Immature natural killer cell (primary cell): ENCODE data around the gene OR52W1. TPM values are rescaled to one million over a fixed set of nuclear protein-coding genes. Genes with fewer than 3 reads are reported as not detected.

Experiments
- DNase-seq, 3 donors: peaks; one replicate each; pipeline ENCODE4 v3.0.0; 2022; ENCODE audit warnings: mixed read lengths in 1 of 3
- H3K27ac Mint-ChIP-seq, 6 donors: one replicate each; pipeline ENCODE4 v1.8.0; 2020; ENCODE audit warnings: mixed read lengths in 6 of 6, mild to moderate bottlenecking in 5 of 6, inconsistent platforms in 4 of 6, moderate library complexity in 3 of 6
- H3K27me3 Mint-ChIP-seq, 3 donors: one replicate each; pipeline ENCODE4 v1.8.0; 2020 to 2021; ENCODE audit warnings: low read depth in 3 of 3, mild to moderate bottlenecking in 3 of 3, mixed read lengths in 3 of 3, moderate library complexity in 3 of 3, inconsistent platforms in 1 of 3
- H3K36me3 Mint-ChIP-seq, 3 donors: one replicate each; pipeline ENCODE4 v1.8.0; 2020; ENCODE audit warnings: mixed read lengths in 3 of 3, inconsistent platforms in 2 of 3, mild to moderate bottlenecking in 2 of 3
- H3K4me1 Mint-ChIP-seq, 2 donors: one replicate each; pipeline ENCODE4 v1.8.0; 2020; ENCODE audit warnings: inconsistent platforms in 2 of 2, mild to moderate bottlenecking in 2 of 2, mixed read lengths in 2 of 2, moderate library complexity in 1 of 2
- H3K4me3 Mint-ChIP-seq, 5 donors: one replicate each; pipeline ENCODE4 v1.8.0; 2020; ENCODE audit warnings: mild to moderate bottlenecking in 5 of 5, mixed read lengths in 5 of 5, inconsistent platforms in 3 of 5, moderate library complexity in 3 of 5
- H3K9me3 Mint-ChIP-seq, 6 donors: one replicate each; pipeline ENCODE4 v1.8.0; 2020; ENCODE audit warnings: mild to moderate bottlenecking in 6 of 6, mixed read lengths in 6 of 6, inconsistent platforms in 4 of 6, moderate library complexity in 3 of 6
- polyA plus RNA-seq, 3 donors: library from polyadenylated mRNA; unstranded; fragments of 300-500 nt; fragmentation: Illumina TruSeq; gene quantifications; one replicate each; pipeline ENCODE4 v1.2.3, GENCODE V29; 2021

The OR52W1 gene
- not detected for polyA plus RNA-seq

- peaks cover 2 to 4% (median 3%) of the 10 kb centered on the region in 3 donors for H3K27me3 Mint-ChIP-seq
- no peak for DNase-seq
- peak within 1 kb of the TSS; percentile 28 to 91 (median 86) for H3K27ac Mint-ChIP-seq
- H3K4me3 Mint-ChIP-seq: peak within 1 kb of the TSS in 2 of 5 donors; percentile 38 to 73
- peaks cover 0 to 2% (median 0%) of the 10 kb centered on the region in 6 donors for H3K9me3 Mint-ChIP-seq
- peaks cover 83 to 91% of the 10 kb centered on the region in 2 donors for H3K4me1 Mint-ChIP-seq
- H3K36me3 Mint-ChIP-seq: peaks cover 0 to 6% (median 0%) of the 10 kb centered on the region in 3 donors
Observed at GRCh38 chr11:6199174-6199810, at the start of gene OR52W1. Gene OR52W1 (plus strand): TSS chr11:6199224. CDS start chr11:6199224, 0 bp downstream.

- peaks cover 0 to 6% (median 0%) of the 10 kb centered on the region in 6 donors for H3K9me3 Mint-ChIP-seq
- H3K27ac Mint-ChIP-seq: no peak overlapping the region
- no peak overlapping the region for H3K4me3 Mint-ChIP-seq
- no peaks in the 10 kb centered on the region for H3K4me1 Mint-ChIP-seq
- no peak for DNase-seq
- peaks cover 0 to 11% (median 0%) of the 10 kb centered on the region in 3 donors for H3K27me3 Mint-ChIP-seq
- H3K36me3 Mint-ChIP-seq: no peaks in the 10 kb centered on the region
Observed at GRCh38 chr11:6151117-6151516, 47.9 kb upstream of the OR52W1 start.

- H3K4me1 Mint-ChIP-seq: no peaks in the 10 kb centered on the region
- no peak overlapping the region for H3K4me3 Mint-ChIP-seq
- H3K27me3 Mint-ChIP-seq: peaks cover 0 to 11% (median 3%) of the 10 kb centered on the region in 3 donors
- H3K27ac Mint-ChIP-seq: no peak overlapping the region
- H3K36me3 Mint-ChIP-seq: no peaks in the 10 kb centered on the region
- H3K9me3 Mint-ChIP-seq: peaks cover 0 to 6% (median 0%) of the 10 kb centered on the region in 6 donors
- no peak for DNase-seq
Observed at GRCh38 chr11:6152126-6152525, 46.9 kb upstream of the OR52W1 start.

GRCh38 chr11:6156628-6157359 lies 42.2 kb upstream of the OR52W1 start:
- Mint-ChIP-seq H3K9me3 (peaks cover 0 to 2% (median 0%) of the 10 kb centered on the region in 6 donors), H3K27me3 (peaks cover 0 to 10% (median 4%) of the 10 kb centered on the region in 3 donors), H3K27ac (no peak overlapping the region), H3K4me3 (no peak overlapping the region), H3K4me1 (no peaks in the 10 kb centered on the region), H3K36me3 (no peaks in the 10 kb centered on the region)
- DNase-seq: no peak

- Mint-ChIP-seq H3K4me1 (no peaks in the 10 kb centered on the region), H3K4me3 (no peak within 1 kb of the TSS), H3K9me3 (peaks cover 0 to 4% (median 0%) of the 10 kb centered on the region in 6 donors), H3K27me3 (peaks cover 3 to 7% (median 4%) of the 10 kb centered on the region in 3 donors), H3K27ac (peak within 1 kb of the TSS in 1 of 6 donors; percentile 10), H3K36me3 (peaks cover 0 to 12% (median 0%) of the 10 kb centered on the region in 3 donors)
- no peak for DNase-seq
Observed at GRCh38 chr11:6170226-6170625, 28.8 kb upstream of the OR52W1 start, which contains the start of gene OR52B2. Gene OR52B2 (minus strand): TSS chr11:6170326. CDS start chr11:6170326, 0 bp downstream.

GRCh38 chr11:6175440-6175839 lies 23.6 kb upstream of the OR52W1 start:
- no peak overlapping the region for H3K27ac Mint-ChIP-seq
- H3K9me3 Mint-ChIP-seq: peaks cover 0 to 2% (median 0%) of the 10 kb centered on the region in 6 donors
- H3K36me3 Mint-ChIP-seq: peaks cover 0 to 8% (median 0%) of the 10 kb centered on the region in 3 donors
- H3K4me3 Mint-ChIP-seq: no peak overlapping the region
- DNase-seq: no peak
- H3K27me3 Mint-ChIP-seq: peaks cover 3 to 7% (median 5%) of the 10 kb centered on the region in 3 donors
- H3K4me1 Mint-ChIP-seq: peaks cover 18 to 19% of the 10 kb centered on the region in 2 donors

- H3K9me3 Mint-ChIP-seq: peaks cover 0 to 2% (median 0%) of the 10 kb centered on the region in 6 donors
- H3K4me3 Mint-ChIP-seq: no peak overlapping the region
- peaks cover 0 to 1% (median 0%) of the 10 kb centered on the region in 3 donors for H3K27me3 Mint-ChIP-seq
- H3K27ac Mint-ChIP-seq: no peak overlapping the region
- no peak for DNase-seq
- peaks cover 0 to 3% (median 0%) of the 10 kb centered on the region in 3 donors for H3K36me3 Mint-ChIP-seq
- peaks cover 10 to 22% of the 10 kb centered on the region in 2 donors for H3K4me1 Mint-ChIP-seq
Observed at GRCh38 chr11:6191742-6192141, 7.3 kb upstream of the OR52W1 start.

- H3K36me3 Mint-ChIP-seq: peaks cover 0 to 3% (median 0%) of the 10 kb centered on the region in 3 donors
- H3K27me3 Mint-ChIP-seq: peaks cover 2 to 3% (median 2%) of the 10 kb centered on the region in 3 donors
Observed at GRCh38 chr11:6194065-6194581, 4.9 kb upstream of the OR52W1 start.

GRCh38 chr11:6196396-6196795 lies 2.6 kb upstream of the OR52W1 start:
- H3K4me1 Mint-ChIP-seq: peaks cover 54 to 67% of the 10 kb centered on the region in 2 donors
- peaks cover 0 to 6% (median 0%) of the 10 kb centered on the region in 3 donors for H3K36me3 Mint-ChIP-seq
- peak overlapping the region; percentile 18 to 79 (median 70) for H3K4me3 Mint-ChIP-seq
- DNase-seq: peak; percentile 50 to 67 (median 59)
- peaks cover 0 to 2% (median 0%) of the 10 kb centered on the region in 6 donors for H3K9me3 Mint-ChIP-seq
- H3K27ac Mint-ChIP-seq: peak overlapping the region; percentile 67 to 92 (median 86)
- H3K27me3 Mint-ChIP-seq: peaks cover 2 to 3% (median 2%) of the 10 kb centered on the region in 3 donors

More at GRCh38 chr11:6194065-6194581, 4.9 kb upstream of the OR52W1 start:
- no peak for DNase-seq
- Mint-ChIP-seq H3K4me3 (no peak overlapping the region), H3K27ac (peak overlapping the region in 4 of 6 donors; percentile 25 to 69 (median 48)), H3K4me1 (peaks cover 34 to 46% of the 10 kb centered on the region in 2 donors), H3K9me3 (peaks cover 0 to 2% (median 0%) of the 10 kb centered on the region in 6 donors)

- peaks cover 0 to 2% (median 0%) of the 10 kb centered on the region in 6 donors for H3K9me3 Mint-ChIP-seq
- peaks cover 0 to 6% (median 0%) of the 10 kb centered on the region in 3 donors for H3K36me3 Mint-ChIP-seq
- peak overlapping the region in 4 of 5 donors; percentile 9 to 70 (median 42) for H3K4me3 Mint-ChIP-seq
- peaks cover 66 to 78% of the 10 kb centered on the region in 2 donors for H3K4me1 Mint-ChIP-seq
- peaks cover 2 to 3% (median 2%) of the 10 kb centered on the region in 3 donors for H3K27me3 Mint-ChIP-seq
- DNase-seq: no peak
- H3K27ac Mint-ChIP-seq: peak overlapping the region in 5 of 6 donors; percentile 82 to 88 (median 84)
Observed at GRCh38 chr11:6197466-6198200, 1.4 kb upstream of the OR52W1 start.

- Mint-ChIP-seq H3K27me3 (peaks cover 2 to 4% (median 3%) of the 10 kb centered on the region in 3 donors), H3K36me3 (peaks cover 5 to 6% (median 5%) of the 10 kb centered on the region in 3 donors), H3K9me3 (peaks cover 0 to 2% (median 0%) of the 10 kb centered on the region in 6 donors), H3K27ac (peak overlapping the region; percentile 85 to 96 (median 90)), H3K4me3 (peak overlapping the region; percentile 52 to 82 (median 73)), H3K4me1 (peaks cover 86 to 96% of the 10 kb centered on the region in 2 donors)
- peak; percentile 68 to 76 (median 74) for DNase-seq
Observed at GRCh38 chr11:6200975-6201374, 2.0 kb downstream of the OR52W1 start.

GRCh38 chr11:6201481-6201880 lies 2.5 kb downstream of the OR52W1 start:
- H3K4me1 Mint-ChIP-seq: peaks cover 82 to 90% of the 10 kb centered on the region in 2 donors
- peak overlapping the region; percentile 85 to 96 (median 90) for H3K27ac Mint-ChIP-seq
- H3K9me3 Mint-ChIP-seq: peaks cover 0 to 1% (median 0%) of the 10 kb centered on the region in 6 donors
- peak overlapping the region; percentile 52 to 82 (median 73) for H3K4me3 Mint-ChIP-seq
- peaks cover 3 to 5% (median 5%) of the 10 kb centered on the region in 3 donors for H3K36me3 Mint-ChIP-seq
- DNase-seq: peak in 2 of 3 donors; percentile 21 to 42
- H3K27me3 Mint-ChIP-seq: peaks cover 2 to 4% (median 3%) of the 10 kb centered on the region in 3 donors
